ENCODE measurements around the gene PAQR6.

The PAQR6 gene

DNA sequence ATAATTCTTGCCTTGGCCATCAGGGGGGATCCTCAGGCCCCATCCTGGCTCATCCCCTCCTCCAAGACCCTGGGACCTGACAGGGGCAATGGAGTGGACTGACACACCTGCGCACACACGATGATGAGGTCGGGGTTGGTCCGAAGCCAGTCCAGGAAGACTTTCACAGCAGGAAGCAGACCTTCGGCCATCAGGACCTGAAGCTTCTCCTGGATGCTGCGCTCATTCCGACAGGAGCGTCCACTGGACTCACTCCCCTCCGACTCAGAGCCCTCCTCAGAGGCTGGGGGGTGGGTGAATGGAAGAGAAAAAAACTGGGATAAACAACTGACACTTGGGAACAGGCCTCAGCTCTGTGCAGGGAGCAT lies 15.4 kb upstream of the PAQR6 start:
- no peak for DNase-seq (ENCODE audit: low read depth)

DNA sequence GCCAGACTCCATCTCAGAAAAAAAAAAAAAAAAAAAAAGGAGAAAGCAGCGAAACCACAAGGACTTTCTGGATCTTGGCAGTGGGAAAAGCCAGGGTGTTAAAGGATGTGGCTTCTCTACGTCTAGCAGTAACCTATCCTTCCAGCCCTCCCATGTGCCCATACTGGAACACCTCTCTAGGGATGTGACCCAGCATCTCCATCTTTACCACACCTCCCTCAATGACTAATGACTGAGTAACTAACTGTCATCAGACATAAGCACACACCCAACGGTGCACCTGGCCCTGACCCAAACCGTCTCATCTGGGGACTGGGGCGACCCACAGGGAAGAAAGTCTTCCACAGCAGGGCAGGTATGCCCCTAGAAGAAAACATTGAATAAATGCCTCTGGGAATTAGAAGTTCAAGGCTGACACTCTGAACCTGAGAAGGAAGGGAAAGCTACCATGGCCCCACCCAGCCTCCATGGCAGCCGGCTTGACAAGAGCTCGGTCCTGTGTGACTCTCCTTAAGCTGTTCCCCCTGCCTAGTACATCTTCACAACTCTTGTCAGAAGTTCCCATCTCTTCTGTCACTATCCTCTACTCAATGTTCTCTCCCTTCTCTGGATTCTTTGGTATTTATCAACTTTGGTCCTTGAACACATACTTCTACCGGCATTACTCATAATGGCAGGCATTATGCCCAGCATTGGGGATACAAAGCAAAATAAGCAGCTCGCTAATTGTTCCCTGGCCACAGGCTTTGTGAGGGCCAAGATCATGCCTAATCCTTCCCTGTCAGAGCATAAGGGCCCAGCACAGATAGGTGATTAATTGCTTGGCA lies 14.8 kb upstream of the PAQR6 start:
- DNase-seq (ENCODE audit: low read depth) = no peak

DNA sequence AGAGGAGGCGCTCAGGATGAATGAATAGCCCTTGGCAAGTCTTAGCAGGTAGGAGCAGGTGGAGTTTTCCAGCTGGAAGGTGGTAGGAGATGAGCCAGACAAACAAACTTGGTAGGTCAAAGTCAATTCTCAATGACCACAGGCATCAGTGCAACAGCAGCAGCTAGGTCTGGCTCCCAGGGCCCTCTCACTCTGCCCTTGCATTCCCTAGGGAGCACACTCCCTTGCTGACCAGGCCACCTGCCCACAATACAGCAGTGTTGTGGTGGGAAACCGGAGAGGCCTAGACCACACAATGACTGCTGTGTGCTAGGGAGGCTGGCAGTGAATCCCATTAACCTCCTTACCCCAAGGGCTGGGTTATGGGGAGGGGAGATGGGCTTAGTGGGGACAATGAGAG lies 13.0 kb upstream of the PAQR6 start:
- DNase-seq (ENCODE audit: low read depth) = no peak

DNA sequence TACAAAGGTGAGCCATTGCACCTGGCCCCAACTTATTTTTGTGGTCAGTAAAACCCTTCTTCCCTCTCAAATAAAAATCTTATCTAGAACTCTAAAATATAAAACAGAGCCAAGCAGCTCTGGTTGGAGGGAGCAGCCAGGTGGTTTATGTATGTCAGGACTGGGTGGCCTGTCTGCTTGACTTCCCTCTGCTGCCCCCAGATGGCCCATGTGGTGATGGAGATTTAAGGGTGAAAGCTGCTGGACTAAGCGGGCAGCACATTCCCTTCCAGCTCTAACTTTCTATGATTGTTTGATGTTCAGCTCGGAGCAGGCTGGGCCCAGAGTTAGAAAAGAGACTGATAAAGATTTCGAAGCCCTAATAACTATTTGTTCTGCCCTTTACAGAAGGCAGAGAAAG lies 11.9 kb upstream of the PAQR6 start:
- DNase-seq (ENCODE audit: low read depth) = no peak

DNA sequence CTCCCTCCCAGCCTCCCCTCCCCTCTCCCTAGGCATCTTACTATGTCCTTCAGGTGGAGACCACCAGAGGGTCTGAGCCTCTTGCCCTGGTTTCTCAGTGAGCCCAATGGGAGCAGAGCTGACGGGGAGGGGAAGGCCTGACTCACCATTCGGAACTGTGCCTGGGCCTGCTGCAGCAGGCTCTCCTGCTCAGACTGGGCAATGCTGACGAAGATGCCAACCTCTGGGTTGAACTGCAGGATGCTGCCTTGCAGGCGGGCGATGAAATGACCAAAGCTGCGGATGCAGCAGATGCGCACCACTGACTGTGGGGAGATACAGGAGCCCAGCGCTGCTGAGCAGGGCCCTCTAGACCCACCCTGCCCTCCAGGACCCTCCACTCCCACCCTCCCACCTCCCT lies 11.0 kb upstream of the PAQR6 start:
- DNase-seq (ENCODE audit: low read depth) = no peak

DNA sequence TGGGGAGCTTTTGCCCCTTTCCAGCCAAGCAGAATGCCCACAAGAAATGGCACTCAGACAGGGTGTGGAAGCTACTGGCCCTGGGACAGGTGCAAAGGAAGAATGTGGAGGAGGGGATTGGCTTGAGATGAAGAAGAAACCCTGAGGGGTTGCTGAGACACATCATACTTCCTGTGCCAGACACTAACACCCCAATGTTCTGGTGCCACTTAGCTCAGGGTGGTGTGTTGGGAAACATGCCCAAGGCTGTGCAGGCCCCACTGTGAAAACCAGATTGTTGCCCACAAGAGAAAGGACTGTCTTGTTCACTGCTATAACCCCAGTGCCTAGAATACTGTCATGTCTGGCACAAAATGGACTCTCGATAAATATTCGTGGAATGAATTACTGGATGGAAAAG lies 9.9 kb upstream of the PAQR6 start:
- no peak for DNase-seq (ENCODE audit: low read depth)

DNA sequence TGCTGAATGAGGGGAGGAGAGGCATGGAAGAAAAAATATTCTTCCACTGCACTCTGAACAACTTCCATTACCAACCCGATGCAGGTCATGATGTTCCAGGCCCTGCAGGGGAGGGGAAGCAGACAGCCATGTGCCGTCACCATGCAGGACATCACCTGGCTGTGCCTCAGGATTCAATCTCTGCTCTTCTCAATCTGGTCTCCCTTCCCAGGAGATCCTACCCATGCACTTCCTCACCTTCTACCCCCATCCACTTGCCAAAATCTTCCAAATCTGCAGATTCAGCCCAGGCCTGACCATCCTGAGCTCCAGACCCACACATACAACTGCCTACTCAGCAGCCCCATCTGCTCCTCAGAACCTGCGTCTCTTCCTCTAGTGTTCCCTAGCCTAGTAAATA lies 5.8 kb upstream of the PAQR6 start:
- no peak for DNase-seq (ENCODE audit: low read depth)

DNA sequence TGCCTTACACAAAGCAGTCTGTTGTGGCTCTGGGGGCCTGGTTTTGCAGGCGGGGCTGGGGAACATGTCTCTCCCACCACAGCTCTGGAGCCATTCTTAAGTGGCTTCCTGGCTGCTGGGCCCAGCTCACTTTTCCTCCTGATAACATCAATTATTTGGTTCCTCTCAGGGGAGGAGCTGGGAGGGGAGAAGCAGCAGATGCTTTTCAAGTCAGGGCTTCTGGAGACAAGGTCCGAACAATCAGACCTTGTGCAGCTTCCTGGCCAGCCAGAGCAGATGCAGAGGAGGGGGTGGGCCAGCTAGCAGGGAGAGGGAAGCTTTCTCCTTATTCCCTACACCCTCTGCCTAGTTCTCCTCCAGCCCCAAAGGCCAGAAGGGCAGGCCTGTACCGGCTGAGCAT lies 3.7 kb upstream of the PAQR6 start:
- DNase-seq (ENCODE audit: low read depth) = no peak

DNA sequence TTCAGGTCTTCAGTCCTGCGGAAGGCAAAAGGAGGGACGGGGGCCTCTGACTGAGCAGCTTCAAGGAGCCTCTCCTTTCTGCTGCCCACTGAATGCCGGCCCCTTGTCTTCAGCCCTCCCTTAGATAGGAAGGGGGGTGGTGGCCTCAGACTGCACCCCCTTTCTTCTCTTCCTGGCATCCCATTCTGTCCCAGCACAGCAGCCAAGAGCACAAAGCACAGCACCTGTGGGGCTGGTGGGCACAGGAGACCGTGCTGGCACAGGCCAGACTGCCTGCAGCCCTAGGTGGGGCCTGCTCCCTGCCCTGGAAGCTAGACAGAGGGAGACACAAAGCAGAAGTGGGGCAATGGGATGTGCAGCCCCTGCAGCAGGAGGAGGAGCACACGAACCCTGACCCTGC lies 1.7 kb upstream of the PAQR6 start:
- DNase-seq (ENCODE audit: low read depth) = no peak

DNA sequence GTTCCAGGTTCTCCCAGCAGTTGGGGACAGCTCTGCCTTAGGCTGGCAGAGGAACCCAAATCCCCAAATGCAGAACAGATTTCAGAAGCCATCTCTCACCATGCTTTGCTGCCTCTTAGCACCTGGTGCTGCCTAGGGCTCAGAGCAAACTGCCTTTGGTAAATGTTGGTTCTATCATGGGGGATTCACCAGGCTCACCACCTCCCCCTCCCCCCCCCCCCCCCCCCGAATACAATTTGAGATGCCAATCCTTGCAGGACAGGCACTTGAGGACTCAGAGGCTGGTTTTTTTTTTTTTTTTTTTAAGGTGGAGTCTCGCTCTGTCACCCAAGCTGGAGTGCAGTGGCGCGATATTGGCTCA lies 447 bp upstream of the PAQR6 start:
- DNase-seq (ENCODE audit: low read depth) = no peak

DNA sequence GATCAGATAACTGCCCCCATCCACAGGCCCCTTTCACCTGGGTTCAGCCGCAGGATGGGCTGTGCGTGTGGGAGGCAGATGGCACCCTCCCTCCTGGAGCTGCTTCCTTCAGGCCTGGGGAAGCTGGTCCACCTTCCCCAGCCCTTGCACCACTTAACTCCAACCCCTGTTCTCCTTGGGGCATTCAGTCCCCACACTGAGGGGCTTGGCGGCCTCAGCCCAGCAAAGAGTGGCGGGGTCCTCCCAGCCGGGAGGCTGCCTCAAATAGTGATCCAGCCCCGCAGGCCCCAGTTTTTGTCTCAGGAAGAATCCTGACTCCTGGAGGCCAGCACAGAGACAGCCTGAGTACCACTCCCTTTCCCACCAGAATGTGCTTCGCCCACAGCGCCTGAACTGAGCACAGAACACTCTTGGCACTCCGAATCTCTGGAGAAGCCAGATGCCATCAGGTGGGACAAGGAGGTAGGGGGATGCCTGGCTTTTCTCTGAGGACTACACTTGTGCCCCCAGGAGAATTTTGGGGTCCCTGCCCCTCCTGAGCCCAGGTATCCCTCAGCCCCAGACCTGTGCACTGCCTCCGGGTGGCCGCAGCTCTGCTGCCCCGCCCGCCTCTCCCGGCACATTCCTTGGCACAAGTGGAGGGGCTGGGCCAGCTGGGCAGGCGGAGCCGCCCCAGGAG lies 936 bp downstream of the PAQR6 start:
- DNase-seq (ENCODE audit: low read depth) = no peak

DNA sequence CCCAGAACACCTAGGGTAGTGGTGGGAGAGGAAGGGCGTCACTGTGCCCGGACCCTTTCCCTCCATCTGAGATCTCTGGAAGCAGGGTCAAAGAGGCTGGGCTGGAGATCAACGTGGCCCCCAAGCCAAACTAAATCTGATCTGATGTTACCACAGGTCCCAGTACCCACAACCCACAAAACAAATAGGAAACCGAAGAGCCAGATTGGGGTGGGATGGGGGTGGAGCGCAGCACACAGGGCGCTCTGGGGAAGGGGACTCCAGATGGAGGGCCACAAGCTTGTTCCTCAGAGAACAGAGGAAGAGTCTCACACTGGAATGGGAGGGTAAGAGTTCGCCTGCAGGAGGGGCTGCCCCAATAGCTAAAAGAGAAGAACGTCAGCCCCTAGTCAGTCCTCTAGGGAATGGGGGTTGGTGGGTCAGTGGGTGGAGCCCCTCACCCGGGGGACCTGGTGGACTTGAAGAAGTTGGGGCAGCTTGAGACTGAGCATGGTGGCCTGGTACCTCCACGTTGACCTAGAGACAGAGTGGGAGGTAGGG lies 1.5 kb downstream of the PAQR6 start:
- DNase-seq (ENCODE audit: low read depth) = no peak

DNA sequence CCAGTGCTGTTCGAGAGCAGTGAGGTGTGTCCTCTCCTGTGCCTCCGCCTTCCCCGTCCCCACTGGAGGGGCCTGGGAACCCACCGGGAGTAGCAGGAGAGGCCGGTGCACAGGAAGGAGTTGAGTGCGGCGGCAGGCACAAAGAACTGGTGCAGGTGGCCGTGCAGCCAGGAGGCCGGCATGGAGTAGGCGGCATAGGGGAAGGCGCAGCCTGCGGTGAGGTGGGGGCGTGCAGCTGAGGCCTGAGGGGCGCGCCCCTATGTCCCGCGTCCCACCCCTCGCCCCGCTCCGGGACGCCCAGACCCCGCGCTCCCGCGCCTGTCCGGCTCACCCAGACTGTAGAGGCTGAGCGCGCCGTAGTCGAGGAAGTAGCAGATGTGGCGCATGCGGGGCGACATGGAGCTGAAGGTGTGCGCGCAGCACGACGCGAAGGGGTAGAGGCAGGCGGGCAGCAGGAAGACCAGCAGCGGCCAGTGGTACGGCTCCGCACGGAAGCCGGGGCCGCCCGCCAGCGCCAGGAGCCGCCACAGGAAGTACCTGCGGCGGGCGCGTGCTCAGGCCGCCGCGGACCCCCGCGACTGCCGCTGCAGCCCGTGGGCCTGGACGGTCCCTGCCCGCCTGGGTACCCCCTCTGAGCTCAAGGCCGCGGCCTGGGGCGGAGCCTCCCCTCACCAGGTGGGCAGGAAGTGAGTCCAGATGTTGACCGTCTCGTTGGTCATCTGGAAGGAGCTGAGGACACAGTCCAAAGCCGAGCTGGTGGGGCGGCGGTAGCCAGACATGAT lies 2.2 kb downstream of the PAQR6 start:
- no peak for DNase-seq (ENCODE audit: low read depth)

DNA sequence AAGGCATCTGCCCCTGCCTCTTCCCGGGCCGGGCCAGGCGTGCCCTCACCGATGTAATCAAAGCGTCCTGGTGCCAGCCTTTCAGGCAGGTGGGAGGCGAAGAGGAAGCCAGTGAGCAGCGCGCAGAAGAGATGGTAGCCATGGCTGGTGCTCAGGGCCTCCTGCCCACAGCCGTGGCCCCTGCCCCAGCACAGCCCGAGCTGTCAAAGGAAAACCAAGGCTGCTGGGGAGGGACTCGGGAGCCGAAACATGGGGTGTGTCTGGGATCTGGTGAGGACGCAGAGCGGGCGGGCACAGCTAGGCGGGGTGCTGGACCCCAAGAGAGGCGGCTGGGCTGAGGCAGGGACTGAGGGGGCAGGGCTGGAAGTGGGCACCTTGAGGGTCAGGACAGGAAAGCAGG lies 3.1 kb downstream of the PAQR6 start:
- DNase-seq (ENCODE audit: low read depth) = no peak

DNA sequence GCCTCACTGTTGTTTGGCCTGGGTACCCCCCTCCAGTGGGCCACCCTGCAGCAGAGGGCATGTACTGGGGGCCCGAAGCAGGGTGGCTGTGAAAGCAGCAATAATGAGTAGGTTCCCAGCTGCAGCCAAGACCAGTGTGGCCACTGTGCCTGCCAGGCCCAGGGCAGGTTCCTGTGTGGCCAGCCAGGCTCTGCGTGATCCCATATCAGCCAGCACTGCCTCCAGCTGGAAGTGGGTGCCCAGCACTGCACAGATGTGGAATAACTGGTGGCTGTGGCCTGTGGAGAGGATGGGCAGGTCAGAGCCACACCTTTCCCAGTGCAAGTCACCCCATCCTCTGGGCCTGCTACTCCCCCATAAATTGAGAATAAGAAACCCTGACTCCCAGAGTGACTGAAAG lies 3.7 kb downstream of the PAQR6 start:
- no peak for DNase-seq (ENCODE audit: low read depth)

DNA sequence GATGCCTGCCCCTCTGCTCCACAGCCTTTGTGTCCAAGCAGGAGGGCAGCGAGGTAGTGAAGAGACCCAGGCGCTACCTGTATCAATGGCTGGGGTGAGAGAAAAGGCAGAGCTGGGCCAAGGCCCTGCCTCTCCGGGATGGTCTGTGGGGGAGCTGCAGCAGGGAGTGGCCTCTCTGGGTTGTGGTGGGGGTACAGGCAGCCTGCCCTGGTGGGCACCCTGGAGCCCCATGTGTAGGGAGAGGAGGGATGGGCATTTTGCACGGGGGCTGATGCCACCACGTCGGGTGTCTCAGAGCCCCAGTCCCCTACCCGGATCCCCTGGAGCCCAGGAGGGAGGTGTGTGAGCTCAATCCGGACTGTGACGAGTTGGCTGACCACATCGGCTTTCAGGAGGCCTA lies 5.1 kb downstream of the PAQR6 start:
- DNase-seq (ENCODE audit: low read depth) = no peak

DNA sequence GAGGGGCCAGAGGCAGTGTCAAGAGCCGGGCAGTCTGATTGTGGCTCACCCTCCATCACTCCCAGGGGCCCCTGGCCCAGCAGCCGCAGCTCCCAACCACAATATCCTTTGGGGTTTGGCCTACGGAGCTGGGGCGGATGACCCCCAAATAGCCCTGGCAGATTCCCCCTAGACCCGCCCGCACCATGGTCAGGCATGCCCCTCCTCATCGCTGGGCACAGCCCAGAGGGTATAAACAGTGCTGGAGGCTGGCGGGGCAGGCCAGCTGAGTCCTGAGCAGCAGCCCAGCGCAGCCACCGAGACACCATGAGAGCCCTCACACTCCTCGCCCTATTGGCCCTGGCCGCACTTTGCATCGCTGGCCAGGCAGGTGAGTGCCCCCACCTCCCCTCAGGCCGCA lies 5.9 kb downstream of the PAQR6 start, which contains the start of gene BGLAP:
TSS of gene BGLAP (plus strand) at position 259 of the 400 bp plus-strand sequence. CDS start at position 307, 48 bp downstream.
- DNase-seq (ENCODE audit: low read depth) = no peak

DNA sequence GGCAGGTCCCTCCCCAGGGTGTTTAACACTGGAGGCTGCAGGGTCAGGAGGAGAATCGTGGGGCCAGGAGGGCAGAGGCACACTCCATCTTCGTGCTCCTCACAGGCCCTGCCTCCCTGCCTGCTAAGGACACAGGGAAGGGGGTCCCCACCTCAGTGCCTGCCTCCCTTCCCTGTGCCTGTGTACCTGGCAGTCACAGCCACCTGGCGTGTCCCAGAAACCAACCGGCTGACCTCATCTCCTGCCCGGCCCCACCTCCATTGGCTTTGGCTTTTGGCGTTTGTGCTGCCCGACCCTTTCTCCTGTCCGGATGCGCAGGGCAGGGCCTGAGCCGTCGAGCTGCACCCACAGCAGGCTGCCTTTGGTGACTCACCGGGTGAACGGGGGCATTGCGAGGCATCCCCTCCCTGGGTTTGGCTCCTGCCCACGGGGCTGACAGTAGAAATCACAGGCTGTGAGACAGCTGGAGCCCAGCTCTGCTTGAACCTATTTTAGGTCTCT lies 6.5 kb downstream of the PAQR6 start:
- no peak for DNase-seq (ENCODE audit: low read depth)

DNA sequence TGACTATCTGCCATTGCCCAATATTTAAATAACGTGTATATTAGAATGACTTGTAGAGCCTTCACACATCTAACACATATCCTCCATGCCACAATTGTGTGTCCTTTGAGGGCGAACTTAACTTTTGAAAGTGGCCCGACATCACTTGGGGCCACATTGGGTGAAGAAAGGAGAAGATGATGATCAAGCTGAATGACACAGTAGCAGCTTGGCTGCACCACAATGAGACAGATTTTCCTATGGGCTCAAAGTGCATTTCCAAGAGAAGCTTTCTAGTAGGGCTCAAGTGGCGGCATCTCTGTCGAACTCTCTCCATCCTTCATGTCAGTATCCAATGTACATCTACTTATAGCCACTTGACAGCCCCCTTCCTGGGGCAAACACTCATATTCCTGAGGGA lies 9.6 kb downstream of the PAQR6 start:
- DNase-seq (ENCODE audit: low read depth) = no peak

DNA sequence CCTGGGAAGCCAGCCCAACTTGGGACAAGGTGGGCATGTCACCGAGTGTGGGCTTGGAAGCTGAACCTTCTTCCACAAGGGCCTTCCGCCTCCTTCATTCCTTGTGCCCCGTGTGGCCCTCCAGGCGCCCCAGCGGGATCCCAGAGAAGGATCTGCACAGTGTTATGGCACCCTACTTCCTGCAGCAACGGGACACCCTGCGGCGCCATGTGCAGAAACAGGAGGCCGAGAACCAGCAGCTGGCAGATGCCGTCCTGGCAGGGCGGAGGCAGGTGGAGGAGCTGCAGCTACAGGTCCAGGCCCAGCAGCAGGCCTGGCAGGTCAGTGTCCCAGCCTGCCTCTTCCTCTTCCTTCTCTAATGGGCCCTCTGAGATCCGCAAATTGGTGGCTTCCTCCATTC lies 11.7 kb downstream of the PAQR6 start:
- DNase-seq (ENCODE audit: low read depth) = no peak

DNA sequence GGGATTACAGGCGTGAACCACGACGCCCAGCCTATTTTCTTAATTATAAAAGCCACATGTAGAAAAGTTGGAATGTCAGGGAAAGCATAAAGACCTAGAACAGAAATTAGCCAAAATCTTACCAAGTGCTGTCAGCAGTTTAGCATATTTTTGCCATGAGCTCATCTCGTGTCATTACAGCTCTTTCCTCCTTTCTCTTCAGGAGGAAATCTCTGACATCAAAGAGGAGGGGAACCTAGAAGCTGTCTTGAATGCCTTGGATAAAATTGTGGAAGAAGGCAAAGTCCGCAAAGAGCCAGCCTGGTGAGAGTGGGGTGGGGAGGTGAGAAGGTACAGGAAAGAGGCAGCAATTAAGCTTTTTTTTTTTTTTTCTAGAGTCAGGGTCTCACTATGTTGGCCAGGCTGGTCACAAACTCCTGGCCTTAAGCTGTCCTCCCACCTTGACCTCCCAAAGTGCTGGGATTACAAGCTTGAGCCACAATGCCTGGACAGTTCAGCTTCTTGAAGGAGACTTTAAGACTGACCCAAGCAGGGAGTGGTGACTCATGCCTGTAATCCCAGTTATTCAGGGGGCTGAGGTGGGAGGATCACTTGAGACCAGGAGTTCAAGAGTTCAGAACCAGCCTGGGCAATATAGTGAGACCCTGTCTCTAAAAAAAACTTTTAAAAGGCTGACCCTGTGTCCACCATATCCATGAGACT lies 14.3 kb downstream of the PAQR6 start:
- no peak for DNase-seq (ENCODE audit: low read depth)

Measured in stimulated activated CD8-positive, alpha-beta memory T cell treated with anti-CD3 and anti-CD28 coated beads, Interleukin-12 subunit alpha, Interleukin-12 subunit beta, amount 100 ng/mL, for 1 hour (primary cell).